Measurements from ENCODE around the gene OR2V1.
"Not testable (repeated sequence)": the region's sequence is repeated elsewhere in the genome, so short reads cannot be mapped to it uniquely, and the experiment has no call there.

DNA sequence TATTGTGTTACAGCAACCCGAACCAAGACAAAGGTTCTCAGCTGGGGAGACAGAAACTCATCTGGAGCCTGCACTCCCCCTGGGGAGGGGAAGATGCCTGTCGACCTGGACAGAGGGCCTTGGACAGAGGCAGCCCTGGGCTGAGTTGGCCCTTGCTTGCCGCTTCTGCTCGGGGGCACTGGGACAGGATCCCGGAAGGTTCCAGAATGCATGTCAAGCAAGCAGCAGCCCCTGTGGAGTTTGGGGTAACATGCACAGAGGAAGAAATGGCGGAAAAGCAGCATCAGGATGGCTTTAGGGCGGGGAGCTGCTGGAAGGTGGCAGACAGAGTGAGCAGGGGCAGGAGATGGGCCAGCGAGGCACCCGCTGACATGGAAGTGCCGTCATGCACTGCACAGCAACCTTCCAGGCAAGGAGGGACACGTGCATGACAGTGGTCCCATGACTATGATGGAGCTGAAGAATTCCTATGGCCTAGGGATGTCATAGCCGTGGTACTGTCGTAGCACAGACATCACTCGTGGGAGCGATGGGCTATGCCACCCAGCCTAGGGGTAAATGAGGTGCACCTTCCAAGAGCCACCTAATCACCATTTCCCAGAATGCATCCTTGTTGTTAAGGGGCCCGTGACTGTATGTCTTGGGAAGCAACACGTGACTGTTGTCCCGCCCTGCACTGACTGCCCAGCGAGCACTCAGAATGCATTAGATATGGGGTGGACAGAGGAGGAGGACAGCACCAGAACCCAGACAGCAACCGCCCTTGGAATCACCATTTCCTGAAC, 26.2 kb downstream of the OR2V1 start:
- TF ChIP-seq, protein P1, sequence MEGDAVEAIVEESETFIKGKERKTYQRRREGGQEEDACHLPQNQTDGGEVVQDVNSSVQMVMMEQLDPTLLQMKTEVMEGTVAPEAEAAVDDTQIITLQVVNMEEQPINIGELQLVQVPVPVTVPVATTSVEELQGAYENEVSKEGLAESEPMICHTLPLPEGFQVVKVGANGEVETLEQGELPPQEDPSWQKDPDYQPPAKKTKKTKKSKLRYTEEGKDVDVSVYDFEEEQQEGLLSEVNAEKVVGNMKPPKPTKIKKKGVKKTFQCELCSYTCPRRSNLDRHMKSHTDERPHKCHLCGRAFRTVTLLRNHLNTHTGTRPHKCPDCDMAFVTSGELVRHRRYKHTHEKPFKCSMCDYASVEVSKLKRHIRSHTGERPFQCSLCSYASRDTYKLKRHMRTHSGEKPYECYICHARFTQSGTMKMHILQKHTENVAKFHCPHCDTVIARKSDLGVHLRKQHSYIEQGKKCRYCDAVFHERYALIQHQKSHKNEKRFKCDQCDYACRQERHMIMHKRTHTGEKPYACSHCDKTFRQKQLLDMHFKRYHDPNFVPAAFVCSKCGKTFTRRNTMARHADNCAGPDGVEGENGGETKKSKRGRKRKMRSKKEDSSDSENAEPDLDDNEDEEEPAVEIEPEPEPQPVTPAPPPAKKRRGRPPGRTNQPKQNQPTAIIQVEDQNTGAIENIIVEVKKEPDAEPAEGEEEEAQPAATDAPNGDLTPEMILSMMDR (IDR thresholded peaks at IDR 0.05): not testable (repeated sequence)
- not testable (repeated sequence) for TF ChIP-seq POLR2A (IDR thresholded peaks at IDR 0.05)
